GM19043 (cell line): Measurements from ENCODE around the gene HCFC1.

Experiments
- ATAC-seq: cut with Tn5 transposase; IDR thresholded peaks from one replicate; pipeline ENCODE4 v1.9.1; 2021; ENCODE audit warnings: low read depth; ENCODE audit not compliant: unreplicated experiment

Gene HCFC1

GRCh38 chrX:153971450-153972367, at the start of gene HCFC1:
Gene HCFC1 (minus strand): TSS chrX:153971818. CDS start chrX:153970840, 978 bp downstream.
- ATAC-seq: peak; percentile 31

GRCh38 chrX:154021131-154021611, 49.6 kb upstream of the HCFC1 start:
- ATAC-seq: no peak

GRCh38 chrX:154020536-154021115, 49.0 kb upstream of the HCFC1 start:
- ATAC-seq: no peak

DNA sequence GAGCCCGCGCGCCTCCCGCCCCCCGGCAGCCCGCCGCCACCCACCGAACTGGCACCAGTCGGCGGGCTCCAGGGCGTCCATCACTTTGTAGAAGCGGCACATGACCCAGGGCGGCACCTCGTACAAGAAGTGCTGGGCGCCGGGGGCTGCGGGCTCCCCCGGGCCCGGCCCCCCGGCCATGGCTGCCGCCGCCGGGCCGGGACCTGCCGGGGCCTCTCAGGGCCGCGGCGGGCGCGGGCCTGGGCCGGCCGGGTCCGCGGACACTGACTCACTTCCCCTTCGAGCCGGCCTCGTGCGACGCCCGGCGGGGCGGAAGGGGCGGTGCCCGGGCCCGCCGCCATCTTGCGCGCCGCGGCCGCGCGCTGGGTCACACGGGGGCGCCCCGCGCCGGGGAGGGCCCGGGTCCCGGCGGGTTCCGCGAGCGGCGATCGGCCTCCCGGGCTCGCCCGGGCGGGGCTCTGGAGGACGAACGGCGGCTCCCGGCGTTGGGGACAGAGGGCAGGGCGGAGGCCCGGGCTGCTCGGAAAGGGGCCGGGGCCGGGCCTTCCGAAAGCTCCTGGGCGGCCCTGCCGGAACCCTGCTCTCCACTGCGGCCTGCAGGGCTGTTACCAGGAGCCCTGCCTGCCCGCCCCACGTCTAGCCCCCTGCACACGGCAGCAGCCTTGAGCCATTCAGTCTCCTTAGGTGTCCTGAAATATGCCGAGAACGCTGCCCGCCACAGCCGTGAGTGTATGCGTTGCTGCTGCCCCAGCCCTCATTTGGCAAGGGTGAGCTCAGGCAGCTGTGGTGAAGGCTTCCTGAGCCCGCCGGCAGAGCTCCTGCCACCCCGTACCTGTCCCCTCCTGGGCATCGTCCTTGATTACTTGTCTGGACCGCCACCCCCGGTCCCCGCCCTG, 48.3 kb upstream of the HCFC1 start, which contains the start of gene IRAK1:
IRAK1 (minus strand) TSS at position 270 of the 896 bp plus-strand sequence; CDS start at position 180, 90 bp downstream.
- ATAC-seq: peak; percentile 67

GRCh38 chrX:154019061-154019621, 47.5 kb upstream of the HCFC1 start:
- no peak for ATAC-seq

DNA sequence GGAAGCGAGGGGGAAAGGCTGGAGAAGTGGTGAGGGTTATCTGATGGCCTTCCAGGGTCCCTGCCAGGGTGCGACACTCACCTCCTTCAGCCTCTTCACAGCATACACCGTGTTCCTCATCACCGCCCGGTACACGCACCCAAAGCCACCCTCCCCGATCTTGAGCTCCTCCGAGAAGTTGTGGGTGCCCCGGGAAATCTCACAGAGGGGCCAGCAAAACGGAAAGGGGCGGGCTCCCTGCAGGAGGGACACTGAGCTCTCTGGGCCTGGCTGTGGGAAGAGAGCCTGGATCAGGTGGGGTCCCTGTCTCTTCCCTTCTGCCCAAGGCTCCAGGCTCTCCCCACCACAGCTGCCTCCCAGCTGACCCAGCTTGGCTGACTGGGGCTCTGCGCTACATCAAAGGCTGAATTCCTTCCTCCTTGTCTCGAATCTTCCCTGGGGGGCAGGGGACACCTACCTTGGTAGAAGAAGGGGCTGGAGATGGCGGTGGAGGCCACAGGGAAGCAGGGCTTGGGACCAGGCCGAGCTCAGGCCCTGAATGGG, 47.0 kb upstream of the HCFC1 start:
- ATAC-seq: no peak

GRCh38 chrX:154017766-154018517, 46.3 kb upstream of the HCFC1 start:
- ATAC-seq: no peak

GRCh38 chrX:154016366-154017076, 44.9 kb upstream of the HCFC1 start:
- ATAC-seq: no peak

- no peak for ATAC-seq
Measured at GRCh38 chrX:154015581-154016264, 44.1 kb upstream of the HCFC1 start.

- ATAC-seq: no peak
Measured at GRCh38 chrX:154014429-154015380, 43.1 kb upstream of the HCFC1 start.

DNA sequence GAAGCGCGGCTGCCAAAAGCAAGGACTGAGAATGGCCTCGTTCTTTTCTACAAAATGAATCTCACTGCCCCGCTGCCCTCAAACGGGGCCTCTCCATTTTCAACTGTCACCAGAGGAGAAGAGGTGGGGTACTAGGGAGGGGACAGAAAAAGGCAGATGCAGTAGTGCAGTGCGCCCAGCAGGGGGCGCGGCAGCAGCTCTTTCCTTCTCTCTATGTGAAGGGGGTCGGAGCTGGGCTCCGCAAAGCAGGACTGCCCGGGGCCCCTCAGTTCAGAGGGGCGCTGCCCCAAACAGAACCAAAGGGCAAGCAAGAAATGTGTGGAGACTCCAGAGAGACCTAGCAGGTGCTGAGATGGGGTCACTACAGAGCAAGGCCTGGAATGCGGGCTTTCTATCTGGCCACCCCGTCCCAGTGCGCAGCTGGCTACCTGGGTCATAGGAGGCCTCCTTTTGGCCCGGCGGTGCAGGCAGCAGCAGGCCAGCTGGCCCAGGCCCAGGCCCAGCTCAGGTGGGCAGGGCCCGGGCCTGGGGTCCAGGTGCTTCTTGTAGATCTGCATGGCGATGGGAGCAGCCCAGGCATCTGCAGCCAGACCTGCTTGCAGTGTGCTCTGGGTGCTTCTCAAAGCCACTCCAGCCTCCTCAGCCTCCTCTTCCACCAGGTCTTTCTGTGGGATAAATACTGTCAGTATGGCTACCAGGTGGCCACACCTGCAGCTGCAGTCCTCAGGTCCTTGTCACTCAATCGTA, 42.2 kb upstream of the HCFC1 start:
- no peak for ATAC-seq

GRCh38 chrX:154013001-154013421, 41.4 kb upstream of the HCFC1 start:
- no peak for ATAC-seq

- no peak for ATAC-seq
Measured at GRCh38 chrX:154012336-154012991, 40.8 kb upstream of the HCFC1 start.

- no peak for ATAC-seq
Measured at GRCh38 chrX:154011376-154012335, 40.0 kb upstream of the HCFC1 start.
